ENCODE data around the gene ALDH3A1.

DNA sequence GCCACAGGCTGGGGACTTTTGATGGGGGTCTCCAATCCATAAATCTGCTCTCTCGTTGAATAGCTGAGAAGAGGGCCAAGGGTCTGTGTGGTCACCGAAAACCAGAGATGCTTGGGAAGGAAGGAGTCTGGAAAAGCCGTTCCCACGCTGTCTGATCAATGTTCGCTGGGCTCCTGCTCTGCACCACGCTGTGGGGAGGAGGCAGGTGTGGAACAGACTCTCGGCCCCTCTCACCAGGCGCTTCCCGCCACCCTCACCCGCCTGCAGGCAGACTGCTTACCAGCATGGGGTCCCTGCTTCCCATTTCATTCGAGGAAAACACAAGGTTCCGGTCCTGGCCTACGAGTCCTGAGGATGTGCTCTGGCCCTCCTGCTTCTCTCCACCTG, 702 bp upstream of the ALDH3A1 start:
- no peak for TF ChIP-seq CTCF (IDR thresholded peaks at IDR 0.05)
- TF ChIP-seq POLR2A (IDR thresholded peaks at IDR 0.05), result no peak
